Gastroesophageal sphincter (tissue), 4 donors: ENCODE measurements around the gene UNC5A. TPM values are rescaled to one million over a fixed set of nuclear protein-coding genes. Genes with fewer than 3 reads are reported as not detected.

Experiments
- ATAC-seq: fragments of 150-250 bp; one replicate; pipeline ENCODE4 v1.9.1; 2016; ENCODE audit warnings: mild to moderate bottlenecking, moderate library complexity
- H3K27ac ChIP-seq, 4 donors: fragments of 200-600 bp; sonication (generic) in 3 of 4; 1 replicate in 3 of 4; 2 replicates in 1 of 4; pipeline ENCODE4 v1.5.1; 2016 to 2019
- H3K27me3 ChIP-seq: fragments of 200-600 bp; sonication (generic); one replicate; pipeline ENCODE4 v1.5.1; 2019
- H3K36me3 ChIP-seq, 2 donors: fragments of 200-600 bp; sonication (generic); one replicate each; pipeline ENCODE4 v1.5.1; 2019; ENCODE audit warnings: control low read depth in 1 of 2
- H3K4me1 ChIP-seq, 3 donors: fragments of 200-600 bp; sonication (generic); 1 replicate in 2 of 3; 2 replicates in 1 of 3; pipeline ENCODE4 v1.5.1; 2016 to 2019; ENCODE audit warnings: control low read depth in 2 of 3
- H3K4me3 ChIP-seq, 2 donors: fragments of 200-600 bp; sonication (generic); one replicate each; pipeline ENCODE4 v1.5.1; 2019; ENCODE audit warnings: mild to moderate bottlenecking in 1 of 2, moderate library complexity in 1 of 2
- H3K9me3 ChIP-seq, 3 donors: fragments of 200-600 bp; sonication (generic); one replicate each; pipeline ENCODE4 v1.5.1; 2017 to 2019; ENCODE audit warnings: control low read depth in 2 of 3
- EP300 ChIP-seq: sonication (generic); formaldehyde crosslinking; IDR thresholded peaks from one replicate; pipeline ENCODE4 v1.6.1; 2017; ENCODE audit warnings: antibody characterized with exemption, mild to moderate bottlenecking
- POLR2A ChIP-seq, 2 donors: fragments of 450-650 bp; IDR thresholded peaks; one replicate each; pipeline ENCODE4 v1.6.1; 2017; ENCODE audit warnings: antibody characterized with exemption in 2 of 2, mild to moderate bottlenecking in 2 of 2, moderate library complexity in 1 of 2
- POLR2AphosphoS5 ChIP-seq: sonication (generic); formaldehyde crosslinking; IDR thresholded peaks from one replicate; pipeline ENCODE4 v1.6.1; 2017; ENCODE audit warnings: antibody characterized with exemption
- WGBS, 2 donors: methylation state at CpG; one replicate each; pipeline ENCODE4 v1.1.5; 2018; ENCODE audit warnings: low coverage in 1 of 2; 5-methylcytosine and 5-hydroxymethylcytosine counted together
- total RNA-seq, 4 donors: library from RNA; depleted of rRNA; stranded (reverse); fragments of >200 nt; gene quantifications; one replicate each; pipeline ENCODE4 v1.1.0, GENCODE V29; 2016
- TF ChIP-seq, protein P1 (sequence below), 4 experiments: fragments of 200-600 bp in 2 of 4; fragments of 450-650 bp in 2 of 4; sonication (generic) in 1 of 4; IDR thresholded peaks; one replicate each; pipeline ENCODE4 v1.5.1; 2017 to 2019; ENCODE audit warnings: antibody characterized with exemption in 4 of 4, mild to moderate bottlenecking in 2 of 4, moderate library complexity in 2 of 4

Gene UNC5A
- total RNA-seq, 4 donors from 2014 or later = 0.27 TPM; not detected in 3

DNA sequence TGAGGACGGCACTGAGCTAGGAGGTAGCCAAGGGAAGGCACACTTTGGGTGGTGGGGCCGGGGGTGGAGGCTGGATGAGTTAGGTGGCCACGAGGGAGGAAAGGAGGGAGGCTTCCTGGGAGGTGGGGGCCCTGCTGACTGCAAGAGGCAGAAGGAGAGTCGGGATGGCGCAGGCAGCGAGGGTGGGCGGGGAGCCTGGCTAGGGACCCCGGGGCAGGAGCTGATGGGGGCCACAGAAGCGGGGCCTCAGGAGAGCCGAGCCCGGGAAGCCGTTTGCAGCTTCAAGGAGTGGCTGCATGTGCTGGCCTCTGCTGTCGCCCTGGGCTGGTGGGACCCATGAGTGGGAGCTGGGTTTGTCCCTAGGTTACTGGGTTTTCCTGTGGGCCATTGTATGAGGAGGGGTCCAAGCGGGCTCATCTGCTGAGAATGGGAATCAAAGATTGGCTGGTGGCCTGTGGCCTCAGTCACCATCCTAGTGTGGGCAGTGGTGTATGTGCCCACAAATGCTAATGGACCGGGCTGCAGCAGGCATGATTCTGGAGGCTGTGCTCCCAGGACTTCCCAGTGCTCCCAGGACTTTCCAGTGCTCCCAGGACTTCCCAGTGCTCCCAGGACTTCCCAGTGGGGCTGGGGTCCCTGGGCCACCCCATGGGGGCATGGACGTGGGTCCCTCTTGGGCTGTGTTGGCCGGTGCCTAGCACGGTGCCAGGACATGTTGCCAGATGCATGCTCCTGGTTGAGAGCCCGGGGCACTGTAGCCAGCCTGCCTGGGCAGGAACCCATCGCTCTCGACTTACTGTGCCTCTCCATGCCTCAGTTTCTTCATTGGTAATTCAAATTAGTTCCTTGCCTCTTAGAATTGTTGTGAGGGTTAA lies 40.2 kb downstream of the UNC5A start:
- H3K9me3 ChIP-seq = no peaks in the 10 kb centered on the region
- WGBS, 2 donors = 50 to 75% methylated on average over 2 to 5 of the region's 21 CpGs

DNA sequence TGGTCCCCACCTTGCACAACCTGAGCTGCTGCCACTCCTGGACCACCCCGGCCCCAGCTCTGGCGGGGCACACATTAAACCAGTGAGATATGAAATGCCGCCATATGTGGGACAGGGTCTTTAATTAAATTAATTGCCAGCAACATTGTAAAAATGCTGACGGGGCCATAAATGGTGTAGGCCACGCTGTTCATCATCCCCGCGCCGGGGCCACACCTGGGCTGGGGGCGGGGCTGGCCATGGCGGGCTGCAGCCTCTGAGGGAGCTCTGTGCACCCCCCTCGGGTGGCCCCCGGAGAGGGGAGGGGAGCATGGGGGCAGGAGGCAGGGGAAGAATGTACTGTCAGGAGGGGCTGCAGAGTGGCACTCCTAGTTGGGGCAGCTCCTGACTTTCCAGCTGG lies 41.0 kb downstream of the UNC5A start:
- Histone ChIP-seq H3K27me3 (peaks cover 90% of the 10 kb centered on the region), H3K4me3 (no peak overlapping the region), H3K4me1 (no peaks in the 10 kb centered on the region), H3K36me3 (no peaks in the 10 kb centered on the region), H3K27ac (no peak overlapping the region), H3K9me3 (no peaks in the 10 kb centered on the region)
- no peak for ATAC-seq
- TF ChIP-seq POLR2AphosphoS5 = no peak
- no peak for TF ChIP-seq POLR2A (IDR thresholded peaks at IDR 0.05)
- TF ChIP-seq, protein P1, sequence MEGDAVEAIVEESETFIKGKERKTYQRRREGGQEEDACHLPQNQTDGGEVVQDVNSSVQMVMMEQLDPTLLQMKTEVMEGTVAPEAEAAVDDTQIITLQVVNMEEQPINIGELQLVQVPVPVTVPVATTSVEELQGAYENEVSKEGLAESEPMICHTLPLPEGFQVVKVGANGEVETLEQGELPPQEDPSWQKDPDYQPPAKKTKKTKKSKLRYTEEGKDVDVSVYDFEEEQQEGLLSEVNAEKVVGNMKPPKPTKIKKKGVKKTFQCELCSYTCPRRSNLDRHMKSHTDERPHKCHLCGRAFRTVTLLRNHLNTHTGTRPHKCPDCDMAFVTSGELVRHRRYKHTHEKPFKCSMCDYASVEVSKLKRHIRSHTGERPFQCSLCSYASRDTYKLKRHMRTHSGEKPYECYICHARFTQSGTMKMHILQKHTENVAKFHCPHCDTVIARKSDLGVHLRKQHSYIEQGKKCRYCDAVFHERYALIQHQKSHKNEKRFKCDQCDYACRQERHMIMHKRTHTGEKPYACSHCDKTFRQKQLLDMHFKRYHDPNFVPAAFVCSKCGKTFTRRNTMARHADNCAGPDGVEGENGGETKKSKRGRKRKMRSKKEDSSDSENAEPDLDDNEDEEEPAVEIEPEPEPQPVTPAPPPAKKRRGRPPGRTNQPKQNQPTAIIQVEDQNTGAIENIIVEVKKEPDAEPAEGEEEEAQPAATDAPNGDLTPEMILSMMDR (IDR thresholded peaks at IDR 0.05) = no peak
- TF ChIP-seq EP300 = no peak
- 63% methylated on average over 4 of the region's 12 CpGs; no CpG with 5 or more reads in 1 of the 2 donors for WGBS, 2 donors

More for the DNA sequence above, 40.2 kb downstream of the UNC5A start:
- TF ChIP-seq EP300 = no peak
- TF ChIP-seq, protein P1 (IDR thresholded peaks at IDR 0.05) = no peak
- TF ChIP-seq POLR2AphosphoS5 = no peak
- no peak for TF ChIP-seq POLR2A (IDR thresholded peaks at IDR 0.05)
- H3K36me3 ChIP-seq = no peaks in the 10 kb centered on the region
- H3K4me3 ChIP-seq = no peak overlapping the region
- ATAC-seq = no peak
- H3K27ac ChIP-seq = no peak overlapping the region
- no peaks in the 10 kb centered on the region for H3K4me1 ChIP-seq
- peaks cover 90% of the 10 kb centered on the region for H3K27me3 ChIP-seq

DNA sequence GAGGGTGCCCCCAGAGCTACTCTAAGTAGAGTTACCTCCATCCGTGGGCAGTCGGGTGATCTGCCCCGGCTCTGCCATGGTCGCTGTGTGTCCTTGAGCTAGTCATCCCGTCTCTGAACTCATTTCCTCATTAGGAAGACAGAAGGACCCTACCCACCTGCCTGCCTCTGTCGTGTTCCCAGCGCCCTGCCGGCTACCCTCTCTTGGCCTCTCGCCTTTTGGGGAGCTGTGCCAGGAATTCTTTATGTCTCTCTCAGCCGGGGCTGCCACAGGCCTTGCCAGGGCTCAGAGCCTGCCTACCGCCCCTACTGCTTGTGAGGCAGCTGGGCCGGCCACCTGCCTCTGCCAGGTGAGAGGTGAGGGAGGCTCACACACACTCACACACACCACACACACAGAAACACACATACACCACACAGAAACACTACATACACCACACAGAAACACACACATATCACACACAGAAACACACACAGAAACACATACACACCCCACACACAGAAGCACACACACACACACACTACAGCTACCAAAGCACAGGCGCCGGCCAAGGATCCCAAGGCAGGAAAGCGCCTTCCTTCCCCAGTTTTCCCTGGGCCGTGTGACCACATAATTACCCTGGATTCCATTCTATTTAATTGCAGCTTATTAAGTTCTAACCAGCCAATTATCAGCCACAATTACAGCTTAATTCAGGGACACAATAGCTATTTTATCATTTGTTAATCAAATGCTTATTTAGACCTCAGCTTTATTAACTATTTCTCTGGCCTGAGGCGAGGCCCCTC lies 41.7 kb downstream of the UNC5A start:
- Histone ChIP-seq H3K9me3 (no peaks in the 10 kb centered on the region), H3K27ac (no peak overlapping the region), H3K27me3 (peaks cover 89% of the 10 kb centered on the region), H3K4me1 (no peaks in the 10 kb centered on the region), H3K36me3 (no peaks in the 10 kb centered on the region), H3K4me3 (no peak overlapping the region)
- ATAC-seq = no peak
- TF ChIP-seq, protein P1 (IDR thresholded peaks at IDR 0.05) = no peak
- TF ChIP-seq POLR2AphosphoS5 (no peak), EP300 (no peak), POLR2A (IDR thresholded peaks at IDR 0.05) (no peak)
- WGBS, 2 donors = 50 to 76% methylated on average over 6 to 8 of the region's 17 CpGs

DNA sequence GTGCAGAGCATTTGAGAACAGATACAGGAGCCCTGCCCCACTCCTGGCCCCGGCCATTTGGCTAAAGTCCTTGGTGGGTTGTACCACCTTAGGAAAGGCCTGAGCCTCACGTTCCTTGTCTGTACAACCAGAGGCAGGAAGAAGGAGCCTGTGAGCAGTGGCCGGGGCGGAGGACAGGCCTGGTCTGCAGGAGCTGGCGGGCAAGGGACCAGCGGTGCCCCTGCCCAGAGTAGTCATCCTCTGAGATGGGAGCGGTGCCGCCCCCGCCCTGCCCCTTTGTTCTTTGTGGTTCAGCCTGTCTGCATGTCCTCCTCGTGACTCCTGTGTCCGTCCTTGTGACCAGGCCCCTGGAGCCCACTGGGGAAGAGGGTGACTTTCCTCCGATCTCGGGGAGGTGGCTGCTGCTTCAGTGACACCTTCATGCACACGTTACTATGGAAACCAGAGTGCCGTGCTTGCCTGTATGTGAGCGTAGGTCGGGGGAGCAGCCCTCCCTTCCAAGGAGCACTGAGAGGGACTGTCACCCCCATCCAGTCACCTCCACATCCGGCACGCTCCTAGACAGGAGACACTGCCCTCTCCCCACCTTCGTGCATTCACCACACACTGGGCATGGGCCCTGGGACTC lies 42.9 kb downstream of the UNC5A start:
- no peak for ATAC-seq
- no peaks in the 10 kb centered on the region for H3K36me3 ChIP-seq
- no peaks in the 10 kb centered on the region for H3K4me1 ChIP-seq
- H3K4me3 ChIP-seq = no peak overlapping the region
- WGBS, 2 donors = 40 to 60% methylated on average over 2 of the region's 20 CpGs
- no peaks in the 10 kb centered on the region for H3K9me3 ChIP-seq
- H3K27me3 ChIP-seq = peaks cover 89% of the 10 kb centered on the region
- no peak for TF ChIP-seq EP300
- no peak overlapping the region for H3K27ac ChIP-seq

GRCh38 chr5:176854164-176854563 lies 43.8 kb downstream of the UNC5A start:
- H3K9me3 ChIP-seq = no peaks in the 10 kb centered on the region
- peaks cover 81% of the 10 kb centered on the region for H3K27me3 ChIP-seq
- no peak overlapping the region for H3K4me3 ChIP-seq
- WGBS, 2 donors = 39% methylated on average over 3 of the region's 8 CpGs; no CpG with 5 or more reads in 1 of the 2 donors
- no peaks in the 10 kb centered on the region for H3K4me1 ChIP-seq
- no peaks in the 10 kb centered on the region for H3K36me3 ChIP-seq
- no peak for ATAC-seq
- TF ChIP-seq, protein P1 (IDR thresholded peaks at IDR 0.05) = no peak
- no peak for TF ChIP-seq POLR2AphosphoS5
- no peak for TF ChIP-seq EP300
- no peak for TF ChIP-seq POLR2A (IDR thresholded peaks at IDR 0.05)
- H3K27ac ChIP-seq = no peak overlapping the region
